Posterior vena cava (tissue), 2 donors: ENCODE results near the gene GRID2. TPM values are rescaled to one million over a fixed set of nuclear protein-coding genes. Genes with fewer than 3 reads are reported as not detected.

Experiments used
- DNase-seq: peaks from one replicate; pipeline ENCODE4 v3.0.0-alpha.2; 2020; ENCODE audit warnings: low spot score
- intact Hi-C, 2 donors: fragments of 100-400 bp; cut with DNase I; formaldehyde crosslinking; loops; one replicate each; pipeline versions ENCODE4 v1.14.1 to v1.14.2; 2022 to 2023
- total RNA-seq, 2 donors: library from RNA; stranded (reverse); fragmentation: NEBNext Ultra II Directional; extraction: Animal tissue kit (Norgen Biotek cat#: 25700); gene quantifications; one replicate each; pipeline ENCODE4 v1.2.1, GENCODE V29; 2021
- donor health status: DM: yes; HTN: yes; CAD: no.
- donor health status: DM: yes; HTN: yes; CAD: no.

GRID2 gene
- total RNA-seq, 2 donors from 2014 or later: 0.38 TPM; not detected in 1

GRCh38 chr4:93409035-93409434 is 1105.3 kb downstream of the GRID2 start:
- DNase-seq: no peak
- intact Hi-C loops: no loop called here

- DNase-seq: no peak
- intact Hi-C loops: no loop called here
Observed at GRCh38 chr4:93414041-93414550, 1110.3 kb downstream of the GRID2 start.

- no peak for DNase-seq
- intact Hi-C loops: no loop called here
Observed at GRCh38 chr4:93416344-93417128, 1112.8 kb downstream of the GRID2 start.

- DNase-seq: no peak
- intact Hi-C loops: no loop called here
Observed at GRCh38 chr4:93431371-93431770, 1127.6 kb downstream of the GRID2 start.

GRCh38 chr4:93433840-93434239 is 1130.1 kb downstream of the GRID2 start:
- intact Hi-C loops: no loop called here
- no peak for DNase-seq

GRCh38 chr4:93436000-93436626 is 1132.3 kb downstream of the GRID2 start:
- intact Hi-C loops: no loop called here
- no peak for DNase-seq

GRCh38 chr4:93437991-93438390 is 1134.2 kb downstream of the GRID2 start:
- no peak for DNase-seq
- intact Hi-C loops: no loop called here

- DNase-seq: no peak
- intact Hi-C loops: no loop called here
Observed at GRCh38 chr4:93444860-93445259, 1141.1 kb downstream of the GRID2 start.

- intact Hi-C loops: no loop called here
- DNase-seq: no peak
Observed at GRCh38 chr4:93446038-93446437, 1142.3 kb downstream of the GRID2 start.

- intact Hi-C loops: no loop called here
- DNase-seq: no peak
Observed at GRCh38 chr4:93448691-93449293, 1145.0 kb downstream of the GRID2 start.

- intact Hi-C loops: no loop called here
- DNase-seq: no peak
Observed at GRCh38 chr4:93451954-93452353, 1148.2 kb downstream of the GRID2 start.

GRCh38 chr4:93461541-93461940 is 1157.8 kb downstream of the GRID2 start:
- no peak for DNase-seq
- intact Hi-C loops: no loop called here

GRCh38 chr4:93466446-93466845 is 1162.7 kb downstream of the GRID2 start:
- DNase-seq: no peak
- intact Hi-C loops: no loop called here

- intact Hi-C loops: no loop called here
- DNase-seq: no peak
Observed at GRCh38 chr4:93467484-93468155, 1163.9 kb downstream of the GRID2 start.

GRCh38 chr4:93469560-93469959 is 1165.8 kb downstream of the GRID2 start:
- intact Hi-C loops: no loop called here
- DNase-seq: no peak

- intact Hi-C loops: no loop called here
- no peak for DNase-seq
Observed at GRCh38 chr4:93475730-93476129, 1172.0 kb downstream of the GRID2 start.

GRCh38 chr4:93478805-93479204 is 1175.0 kb downstream of the GRID2 start:
- no peak for DNase-seq

GRCh38 chr4:93480452-93480851 is 1176.7 kb downstream of the GRID2 start:
- DNase-seq: no peak

More at GRCh38 chr4:93478805-93479204, 1175.0 kb downstream of the GRID2 start:
- intact Hi-C loops: no loop called here

GRCh38 chr4:93495346-93495745 is 1191.6 kb downstream of the GRID2 start:
- DNase-seq: no peak
- intact Hi-C loops: no loop called here

More at GRCh38 chr4:93480452-93480851, 1176.7 kb downstream of the GRID2 start:
- intact Hi-C loops: no loop called here

GRCh38 chr4:93501244-93501643 is 1197.5 kb downstream of the GRID2 start:
- intact Hi-C loops: no loop called here

More at GRCh38 chr4:93501244-93501643, 1197.5 kb downstream of the GRID2 start:
- no peak for DNase-seq
